ENCODE measurements around the gene NEUROG1.
A peak's percentile ranks its signal among the peaks of the same experiment; 100 is the strongest.

Gene NEUROG1

GRCh38 chr5:135564331-135564730 lies 28.6 kb upstream of the NEUROG1 start:
- DNase-seq (ENCODE audit: low spot score): no peak

- no peak for DNase-seq (ENCODE audit: low spot score)
Observed at GRCh38 chr5:135561266-135561665, 25.5 kb upstream of the NEUROG1 start.

GRCh38 chr5:135560858-135561257 lies 25.1 kb upstream of the NEUROG1 start:
- DNase-seq (ENCODE audit: low spot score): peak; percentile 81

- no peak for DNase-seq (ENCODE audit: low spot score)
Observed at GRCh38 chr5:135559354-135559753, 23.6 kb upstream of the NEUROG1 start.

- no peak for DNase-seq (ENCODE audit: low spot score)
Observed at GRCh38 chr5:135557076-135557838, 21.5 kb upstream of the NEUROG1 start.

- DNase-seq (ENCODE audit: low spot score): no peak
Observed at GRCh38 chr5:135556620-135557019, 20.9 kb upstream of the NEUROG1 start.

- DNase-seq (ENCODE audit: low spot score): no peak
Observed at GRCh38 chr5:135555530-135555929, 19.8 kb upstream of the NEUROG1 start.

GRCh38 chr5:135553688-135554462 lies 18.1 kb upstream of the NEUROG1 start:
- peak; percentile 34 for DNase-seq (ENCODE audit: low spot score)

- DNase-seq (ENCODE audit: low spot score): peak; percentile 67
Observed at GRCh38 chr5:135551593-135552447, 16.1 kb upstream of the NEUROG1 start.

GRCh38 chr5:135549413-135549812 lies 13.6 kb upstream of the NEUROG1 start:
- DNase-seq (ENCODE audit: low spot score): no peak

GRCh38 chr5:135547590-135548254 lies 12.0 kb upstream of the NEUROG1 start:
- DNase-seq (ENCODE audit: low spot score): no peak

- DNase-seq (ENCODE audit: low spot score): no peak
Observed at GRCh38 chr5:135546912-135547311, 11.1 kb upstream of the NEUROG1 start.

- no peak for DNase-seq (ENCODE audit: low spot score)
Observed at GRCh38 chr5:135546101-135546500, 10.3 kb upstream of the NEUROG1 start.

GRCh38 chr5:135545099-135545498 lies 9.3 kb upstream of the NEUROG1 start:
- DNase-seq (ENCODE audit: low spot score): no peak

- DNase-seq (ENCODE audit: low spot score): no peak
Observed at GRCh38 chr5:135543485-135544304, 7.9 kb upstream of the NEUROG1 start.

- DNase-seq (ENCODE audit: low spot score): no peak
Observed at GRCh38 chr5:135543001-135543484, 7.3 kb upstream of the NEUROG1 start.

GRCh38 chr5:135541807-135542502 lies 6.2 kb upstream of the NEUROG1 start:
- DNase-seq (ENCODE audit: low spot score): no peak

GRCh38 chr5:135539430-135540005 lies 3.8 kb upstream of the NEUROG1 start:
- DNase-seq (ENCODE audit: low spot score): no peak

GRCh38 chr5:135538261-135538660 lies 2.5 kb upstream of the NEUROG1 start:
- DNase-seq (ENCODE audit: low spot score): no peak

- no peak for DNase-seq (ENCODE audit: low spot score)
Observed at GRCh38 chr5:135537745-135538144, 2.0 kb upstream of the NEUROG1 start.
